K562 (cell line): ENCODE results near the gene CYB5R4.

ENCODE experiments used
- NFIC ChIP-seq: fragments of 450-650 bp; IDR thresholded peaks from 2 replicates; pipeline ENCODE4 v1.6.1; 2017; ENCODE audit warnings: mild to moderate bottlenecking, inconsistent platforms
- ZNF12 ChIP-seq: sonication (generic); formaldehyde crosslinking; IDR thresholded peaks from 2 replicates; pipeline ENCODE4 v1.4.0; 2020; ENCODE audit warnings: mild to moderate bottlenecking, missing genetic modification reagents
- ZNF224 ChIP-seq: sonication (generic); formaldehyde crosslinking; IDR thresholded peaks from 2 replicates; pipeline ENCODE4 v1.8.0; 2022; ENCODE audit warnings: mild to moderate bottlenecking, missing genetic modification reagents
- ZNF778 ChIP-seq: fragments of 450-650 bp; formaldehyde crosslinking; IDR thresholded peaks from 2 replicates; pipeline ENCODE4 v1.4.0; 2020; ENCODE audit warnings: mild to moderate bottlenecking, moderate library complexity
- TF ChIP-seq, protein P1 (sequence below), 3 experiments: IDR thresholded peaks in 2 of 3; conservative IDR thresholded peaks in 1 of 3; 2 replicates each; pipeline ENCODE4 v1.5.1; 2011 to 2012; ENCODE audit warnings: low read length in 3 of 3, mild to moderate bottlenecking in 3 of 3, control low read depth in 2 of 3, improper control_type of control experiment in 1 of 3, inconsistent platforms in 1 of 3, low read depth in 1 of 3, mixed read lengths in 1 of 3, moderate library complexity in 1 of 3; ENCODE audit not compliant: insufficient read depth in 2 of 3
- TF ChIP-seq, protein P2 (sequence below): fragments of 250-450 bp; sonication (Bioruptor Pico); IDR thresholded peaks from 2 replicates; pipeline ENCODE4 v1.4.0; 2020; ENCODE audit warnings: mild to moderate bottlenecking, moderate library complexity
- TF ChIP-seq, protein P3 (sequence below): sonication (generic); formaldehyde crosslinking; IDR thresholded peaks from 2 replicates; pipeline ENCODE4 v1.9.0; 2022; ENCODE audit warnings: mild to moderate bottlenecking, missing genetic modification reagents
- TF ChIP-seq, protein P4 (sequence below): sonication (generic); formaldehyde crosslinking; IDR thresholded peaks from 2 replicates; pipeline ENCODE4 v1.9.0; 2022; ENCODE audit warnings: mild to moderate bottlenecking, missing genetic modification reagents

DNA sequence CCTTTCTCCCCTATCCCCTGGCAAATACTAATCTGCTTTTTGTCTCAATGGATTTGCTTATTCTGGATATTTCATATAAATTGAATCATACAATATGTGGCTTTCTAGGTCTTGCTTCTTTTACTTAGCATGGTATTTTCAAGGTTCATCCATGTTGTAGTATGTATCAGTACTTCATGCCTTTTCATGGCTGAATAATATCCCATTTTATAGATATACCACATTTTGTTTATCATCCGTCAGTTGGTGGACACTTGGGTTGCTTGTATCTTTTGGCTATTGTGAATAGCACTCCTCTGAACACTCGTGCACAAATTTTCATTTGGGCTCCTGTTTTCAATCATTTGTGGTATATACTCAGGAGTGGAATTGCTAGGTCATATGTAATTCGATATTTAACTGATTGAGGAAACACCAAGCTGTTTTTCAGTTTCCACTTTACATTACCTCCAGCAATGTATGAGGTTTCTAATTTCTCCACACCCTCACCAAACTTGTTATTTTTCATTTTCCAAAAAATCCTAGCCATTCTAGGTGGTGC lies 36.8 kb upstream of the CYB5R4 start:
- TF ChIP-seq NFIC (no peak), ZNF224 (CRISPR knock-in tag) (no peak), ZNF12 (CRISPR knock-in tag) (no peak), ZNF778 (CRISPR knock-in tag) (no peak)
- TF ChIP-seq, protein P1, sequence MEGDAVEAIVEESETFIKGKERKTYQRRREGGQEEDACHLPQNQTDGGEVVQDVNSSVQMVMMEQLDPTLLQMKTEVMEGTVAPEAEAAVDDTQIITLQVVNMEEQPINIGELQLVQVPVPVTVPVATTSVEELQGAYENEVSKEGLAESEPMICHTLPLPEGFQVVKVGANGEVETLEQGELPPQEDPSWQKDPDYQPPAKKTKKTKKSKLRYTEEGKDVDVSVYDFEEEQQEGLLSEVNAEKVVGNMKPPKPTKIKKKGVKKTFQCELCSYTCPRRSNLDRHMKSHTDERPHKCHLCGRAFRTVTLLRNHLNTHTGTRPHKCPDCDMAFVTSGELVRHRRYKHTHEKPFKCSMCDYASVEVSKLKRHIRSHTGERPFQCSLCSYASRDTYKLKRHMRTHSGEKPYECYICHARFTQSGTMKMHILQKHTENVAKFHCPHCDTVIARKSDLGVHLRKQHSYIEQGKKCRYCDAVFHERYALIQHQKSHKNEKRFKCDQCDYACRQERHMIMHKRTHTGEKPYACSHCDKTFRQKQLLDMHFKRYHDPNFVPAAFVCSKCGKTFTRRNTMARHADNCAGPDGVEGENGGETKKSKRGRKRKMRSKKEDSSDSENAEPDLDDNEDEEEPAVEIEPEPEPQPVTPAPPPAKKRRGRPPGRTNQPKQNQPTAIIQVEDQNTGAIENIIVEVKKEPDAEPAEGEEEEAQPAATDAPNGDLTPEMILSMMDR (IDR thresholded peaks at IDR 0.05 in 2 of 3, conservative IDR thresholded peaks at IDR 0.05 in 1 of 3; ENCODE audit: insufficient read depth in 2 of 3, low read depth in 1 of 3, low read length in 3 of 3), result no peak
- TF ChIP-seq, protein P2, sequence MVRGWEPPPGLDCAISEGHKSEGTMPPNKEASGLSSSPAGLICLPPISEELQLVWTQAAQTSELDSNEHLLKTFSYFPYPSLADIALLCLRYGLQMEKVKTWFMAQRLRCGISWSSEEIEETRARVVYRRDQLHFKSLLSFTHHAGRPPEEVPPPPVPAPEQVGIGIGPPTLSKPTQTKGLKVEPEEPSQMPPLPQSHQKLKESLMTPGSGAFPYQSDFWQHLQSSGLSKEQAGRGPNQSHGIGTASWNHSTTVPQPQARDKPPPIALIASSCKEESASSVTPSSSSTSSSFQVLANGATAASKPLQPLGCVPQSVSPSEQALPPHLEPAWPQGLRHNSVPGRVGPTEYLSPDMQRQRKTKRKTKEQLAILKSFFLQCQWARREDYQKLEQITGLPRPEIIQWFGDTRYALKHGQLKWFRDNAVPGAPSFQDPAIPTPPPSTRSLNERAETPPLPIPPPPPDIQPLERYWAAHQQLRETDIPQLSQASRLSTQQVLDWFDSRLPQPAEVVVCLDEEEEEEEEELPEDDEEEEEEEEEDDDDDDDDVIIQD (CRISPR knock-in tag), result no peak
- TF ChIP-seq, protein P3, sequence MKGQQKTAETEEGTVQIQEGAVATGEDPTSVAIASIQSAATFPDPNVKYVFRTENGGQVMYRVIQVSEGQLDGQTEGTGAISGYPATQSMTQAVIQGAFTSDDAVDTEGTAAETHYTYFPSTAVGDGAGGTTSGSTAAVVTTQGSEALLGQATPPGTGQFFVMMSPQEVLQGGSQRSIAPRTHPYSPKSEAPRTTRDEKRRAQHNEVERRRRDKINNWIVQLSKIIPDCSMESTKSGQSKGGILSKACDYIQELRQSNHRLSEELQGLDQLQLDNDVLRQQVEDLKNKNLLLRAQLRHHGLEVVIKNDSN (CRISPR knock-in tag), result no peak
- TF ChIP-seq, protein P4, sequence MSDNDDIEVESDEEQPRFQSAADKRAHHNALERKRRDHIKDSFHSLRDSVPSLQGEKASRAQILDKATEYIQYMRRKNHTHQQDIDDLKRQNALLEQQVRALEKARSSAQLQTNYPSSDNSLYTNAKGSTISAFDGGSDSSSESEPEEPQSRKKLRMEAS, result no peak
